MM.1S (cell line): ENCODE data around the gene KRTAP10-4.

Experiments
- DNase-seq: peaks from one replicate; pipeline ENCODE4 v3.0.0-alpha.2; 2015
- H2AFZ ChIP-seq: fragments of 300-600 bp; sonication (generic); 2 replicates; pipeline ENCODE4 v1.6.0; 2016; ENCODE audit warnings: antibody characterized with exemption, low read length
- H3F3A ChIP-seq: fragments of 300-600 bp; sonication (generic); 2 replicates; pipeline ENCODE4 v1.6.1; 2016; ENCODE audit warnings: mild to moderate bottlenecking, antibody characterized with exemption, low read length, moderate library complexity, mixed read lengths; ENCODE audit not compliant: insufficient read depth
- H3K27ac ChIP-seq: fragments of 300-600 bp; sonication (generic); 2 replicates; pipeline ENCODE4 v1.5.1; 2016; ENCODE audit warnings: mild to moderate bottlenecking, low read length
- H3K27me3 ChIP-seq: fragments of 300-600 bp; sonication (generic); replicated peaks from 2 replicates; pipeline ENCODE4 v1.6.0; 2016; ENCODE audit warnings: low read length; ENCODE audit not compliant: insufficient read depth
- H3K36me3 ChIP-seq: fragments of 300-600 bp; sonication (generic); replicated peaks from 2 replicates; pipeline ENCODE4 v1.6.1; 2016; ENCODE audit warnings: mild to moderate bottlenecking, low read length, mixed read lengths; ENCODE audit not compliant: insufficient read depth
- H3K4me1 ChIP-seq: fragments of 300-600 bp; sonication (generic); 2 replicates; pipeline ENCODE4 v1.6.1; 2016; ENCODE audit warnings: low read length, mixed read lengths
- H3K4me2 ChIP-seq: fragments of 300-600 bp; sonication (generic); 2 replicates; pipeline ENCODE4 v1.6.0; 2016; ENCODE audit warnings: low read depth, low read length
- H3K4me3 ChIP-seq: fragments of 300-600 bp; sonication (generic); 2 replicates; pipeline ENCODE4 v1.5.1; 2016; ENCODE audit warnings: low read length, mixed read lengths
- H3K79me2 ChIP-seq: fragments of 300-600 bp; sonication (generic); 2 replicates; pipeline ENCODE4 v1.6.1; 2016; ENCODE audit warnings: mixed run types, low read length, mixed read lengths
- H3K9ac ChIP-seq: fragments of 300-600 bp; sonication (generic); 2 replicates; pipeline ENCODE4 v1.6.1; 2016; ENCODE audit warnings: low read length, mixed read lengths
- H3K9me2 ChIP-seq: fragments of 300-600 bp; sonication (generic); replicated peaks from 2 replicates; pipeline ENCODE4 v1.6.1; 2016; ENCODE audit warnings: mild to moderate bottlenecking, low read length, mixed read lengths; ENCODE audit not compliant: insufficient read depth
- H3K9me3 ChIP-seq: fragments of 300-600 bp; sonication (generic); replicated peaks from 2 replicates; pipeline ENCODE4 v1.6.1; 2016; ENCODE audit warnings: mild to moderate bottlenecking, low read length, mixed read lengths; ENCODE audit not compliant: insufficient read depth
- H4K20me1 ChIP-seq: fragments of 300-600 bp; sonication (generic); 2 replicates; pipeline ENCODE4 v1.6.1; 2016; ENCODE audit warnings: mild to moderate bottlenecking, low read length, moderate library complexity, mixed read lengths; ENCODE audit not compliant: insufficient read depth
- EZH2 ChIP-seq: fragments of 300-600 bp; sonication (generic); optimal IDR thresholded peaks from 2 replicates; pipeline ENCODE3; 2017; ENCODE audit warnings: low read depth, mild to moderate bottlenecking, antibody characterized with exemption, low read length, mixed read lengths
- EZH2phosphoT487 ChIP-seq: fragments of 300-600 bp; sonication (generic); IDR thresholded peaks from 2 replicates; pipeline ENCODE4 v1.6.1; 2018; ENCODE audit warnings: antibody characterized with exemption, low read length
- TF ChIP-seq, protein P1 (sequence below): fragments of 300-600 bp; sonication (generic); IDR thresholded peaks from 2 replicates; pipeline ENCODE4 v1.5.1; 2016; ENCODE audit warnings: antibody characterized with exemption, low read length, mixed read lengths

The KRTAP10-4 gene

GRCh38 chr21:44611551-44611950 is 38.0 kb downstream of the KRTAP10-4 start:
- Histone ChIP-seq H3K27me3 (peaks cover 85% of the 10 kb centered on the region), H3K4me3 (no peak overlapping the region), H3K79me2 (no peaks in the 10 kb centered on the region), H3K9ac (no peak overlapping the region), H3F3A (no peaks in the 10 kb centered on the region), H3K4me2 (no peak overlapping the region), H3K4me1 (no peaks in the 10 kb centered on the region), H3K9me3 (no peaks in the 10 kb centered on the region), H3K9me2 (no peaks in the 10 kb centered on the region), H4K20me1 (no peaks in the 10 kb centered on the region), H3K36me3 (no peaks in the 10 kb centered on the region), H3K27ac (no peak overlapping the region), H2AFZ (no peak overlapping the region)
- TF ChIP-seq EZH2 (no peak), EZH2phosphoT487 (no peak)
- TF ChIP-seq, protein P1, sequence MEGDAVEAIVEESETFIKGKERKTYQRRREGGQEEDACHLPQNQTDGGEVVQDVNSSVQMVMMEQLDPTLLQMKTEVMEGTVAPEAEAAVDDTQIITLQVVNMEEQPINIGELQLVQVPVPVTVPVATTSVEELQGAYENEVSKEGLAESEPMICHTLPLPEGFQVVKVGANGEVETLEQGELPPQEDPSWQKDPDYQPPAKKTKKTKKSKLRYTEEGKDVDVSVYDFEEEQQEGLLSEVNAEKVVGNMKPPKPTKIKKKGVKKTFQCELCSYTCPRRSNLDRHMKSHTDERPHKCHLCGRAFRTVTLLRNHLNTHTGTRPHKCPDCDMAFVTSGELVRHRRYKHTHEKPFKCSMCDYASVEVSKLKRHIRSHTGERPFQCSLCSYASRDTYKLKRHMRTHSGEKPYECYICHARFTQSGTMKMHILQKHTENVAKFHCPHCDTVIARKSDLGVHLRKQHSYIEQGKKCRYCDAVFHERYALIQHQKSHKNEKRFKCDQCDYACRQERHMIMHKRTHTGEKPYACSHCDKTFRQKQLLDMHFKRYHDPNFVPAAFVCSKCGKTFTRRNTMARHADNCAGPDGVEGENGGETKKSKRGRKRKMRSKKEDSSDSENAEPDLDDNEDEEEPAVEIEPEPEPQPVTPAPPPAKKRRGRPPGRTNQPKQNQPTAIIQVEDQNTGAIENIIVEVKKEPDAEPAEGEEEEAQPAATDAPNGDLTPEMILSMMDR = no peak
- DNase-seq = no peak

DNA sequence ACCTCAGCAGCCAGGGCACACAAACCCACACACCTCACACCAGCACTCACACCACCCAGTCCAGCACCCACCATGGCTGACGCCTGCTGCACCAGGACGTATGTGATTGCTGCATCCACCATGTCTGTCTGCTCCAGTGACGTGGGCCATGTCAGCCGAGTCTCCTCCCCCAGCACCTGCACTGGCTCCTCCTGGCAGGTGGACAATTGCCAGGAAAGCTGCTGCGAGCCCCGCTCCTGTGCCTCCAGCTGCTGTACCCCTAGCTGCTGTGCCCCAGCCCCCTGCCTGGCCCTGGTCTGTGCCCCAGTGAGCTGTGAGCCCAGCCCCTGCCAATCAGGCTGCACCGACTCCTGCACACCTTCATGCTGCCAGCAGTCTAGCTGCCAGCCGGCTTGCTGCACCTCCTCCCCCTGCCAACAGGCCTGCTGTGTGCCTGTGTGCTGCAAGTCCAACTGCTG is 38.5 kb downstream of the KRTAP10-4 start, which contains the start of gene KRTAP10-8:
TSS of gene KRTAP10-8 (plus strand) at position 51 of the 458 bp plus-strand sequence. CDS start at position 73, 22 bp downstream.
- Histone ChIP-seq H3K36me3 (no peaks in the 10 kb centered on the region), H4K20me1 (no peaks in the 10 kb centered on the region), H3F3A (no peaks in the 10 kb centered on the region), H3K9ac (no peak within 1 kb of the TSS), H3K79me2 (no peaks in the 10 kb centered on the region), H3K4me2 (no peak within 1 kb of the TSS), H3K9me3 (no peaks in the 10 kb centered on the region), H3K4me1 (no peaks in the 10 kb centered on the region), H3K9me2 (no peaks in the 10 kb centered on the region), H2AFZ (no peak within 1 kb of the TSS), H3K27me3 (peaks cover 85% of the 10 kb centered on the region), H3K4me3 (no peak within 1 kb of the TSS), H3K27ac (no peak within 1 kb of the TSS)
- TF ChIP-seq, protein P1 = no peak
- no peak for TF ChIP-seq EZH2
- no peak for TF ChIP-seq EZH2phosphoT487
- no peak for DNase-seq

DNA sequence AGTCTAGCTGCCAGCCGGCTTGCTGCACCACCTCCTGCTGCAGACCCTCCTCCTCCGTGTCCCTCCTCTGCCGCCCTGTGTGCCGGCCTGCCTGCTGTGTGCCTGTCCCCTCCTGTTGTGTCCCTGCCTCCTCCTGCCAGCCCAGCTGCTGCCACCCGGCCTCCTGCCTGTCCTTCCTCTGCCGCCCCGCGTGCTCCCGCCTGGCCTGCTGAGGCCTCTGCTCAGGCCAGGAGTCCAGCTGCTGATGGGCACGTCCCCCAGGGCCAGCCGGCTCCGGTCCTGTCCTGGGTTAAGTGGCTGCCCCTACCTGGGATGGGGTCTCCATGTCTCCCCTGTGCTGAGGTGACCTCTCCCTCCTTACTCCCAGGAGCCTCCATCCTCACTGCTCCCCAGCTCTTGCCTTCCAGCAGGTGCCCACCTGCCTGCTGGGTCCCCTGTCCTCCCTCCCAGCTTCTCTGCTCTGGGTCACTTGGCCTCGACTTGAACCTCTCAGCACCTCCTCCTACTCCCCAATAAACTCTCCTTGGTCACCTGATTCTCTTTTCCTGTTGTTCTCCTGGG is 39.2 kb downstream of the KRTAP10-4 start:
- Histone ChIP-seq H3K4me2 (no peak overlapping the region), H3K9ac (no peak overlapping the region), H3K9me3 (no peaks in the 10 kb centered on the region), H3K4me3 (no peak overlapping the region), H3K27me3 (peaks cover 85% of the 10 kb centered on the region), H3K79me2 (no peaks in the 10 kb centered on the region), H3K4me1 (no peaks in the 10 kb centered on the region), H3F3A (no peaks in the 10 kb centered on the region), H3K27ac (no peak overlapping the region), H2AFZ (no peak overlapping the region), H3K36me3 (no peaks in the 10 kb centered on the region), H3K9me2 (no peaks in the 10 kb centered on the region), H4K20me1 (no peaks in the 10 kb centered on the region)
- no peak for DNase-seq
- TF ChIP-seq EZH2 = no peak
